Measurements from ENCODE around the gene CNPY3.
A peak's percentile ranks its signal among the peaks of the same experiment; 100 is the strongest.
"Not testable (repeated sequence)": the region's sequence is repeated elsewhere in the genome, so short reads cannot be mapped to it uniquely, and the experiment has no call there.

CNPY3 gene

DNA sequence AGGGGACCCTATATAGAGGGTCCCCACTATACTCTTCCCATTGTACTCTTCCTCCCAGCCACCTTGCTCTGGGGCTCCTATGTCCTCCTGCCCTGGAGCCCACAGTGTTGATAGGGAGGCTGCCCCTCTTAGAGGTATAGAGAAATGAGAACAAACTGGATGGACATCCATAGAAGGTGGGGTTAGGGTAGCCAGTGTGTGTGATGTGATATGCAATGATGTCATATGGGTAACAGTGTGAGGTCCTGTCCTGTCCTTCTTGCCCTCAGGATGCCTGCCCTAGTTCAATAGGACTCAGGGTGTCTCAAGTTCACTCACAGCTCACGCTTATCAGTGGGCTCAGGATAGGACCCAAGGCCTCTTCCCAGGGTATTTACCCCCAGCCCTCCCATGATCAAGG, 13.0 kb upstream of the CNPY3 start:
- DNase-seq, result no peak

DNA sequence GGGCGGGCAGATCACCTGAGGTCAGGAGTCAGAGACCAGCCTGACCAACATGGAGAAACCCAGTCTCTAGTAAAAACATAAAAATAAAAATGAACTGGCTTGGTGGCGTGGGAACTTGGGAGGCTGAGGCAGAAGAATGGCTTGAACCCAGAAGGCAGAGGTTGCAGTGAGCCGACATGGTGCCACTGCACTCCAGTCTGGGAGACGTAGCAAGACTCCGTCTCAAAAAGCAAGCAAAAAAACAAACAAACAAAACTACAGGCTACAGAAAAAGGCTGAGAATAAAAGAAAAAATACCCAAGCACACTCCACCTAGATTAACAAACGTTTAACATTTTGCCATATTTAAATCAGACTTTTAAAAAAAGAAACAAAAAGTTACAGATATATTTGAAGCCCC, 7.5 kb upstream of the CNPY3 start:
- DNase-seq, result no peak

DNA sequence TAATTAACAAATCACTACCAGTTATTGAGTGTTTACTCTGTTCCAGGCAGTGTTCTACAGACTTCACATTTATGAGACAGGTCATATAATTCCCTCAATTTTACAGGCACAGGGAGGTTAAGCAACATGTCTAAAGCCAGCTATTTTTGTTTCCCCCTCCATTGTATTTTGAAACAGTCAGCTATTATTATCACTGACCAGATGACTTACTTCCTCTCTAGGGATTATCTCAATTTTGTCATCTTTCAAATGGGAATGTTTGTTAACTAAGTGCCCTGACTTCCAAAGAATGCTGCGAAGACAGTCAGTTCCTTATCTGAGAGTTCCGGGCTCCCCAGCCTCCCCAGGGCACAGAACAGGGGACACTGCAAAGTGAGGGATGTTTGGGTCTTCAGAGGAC, 5.6 kb upstream of the CNPY3 start:
- no peak for DNase-seq

DNA sequence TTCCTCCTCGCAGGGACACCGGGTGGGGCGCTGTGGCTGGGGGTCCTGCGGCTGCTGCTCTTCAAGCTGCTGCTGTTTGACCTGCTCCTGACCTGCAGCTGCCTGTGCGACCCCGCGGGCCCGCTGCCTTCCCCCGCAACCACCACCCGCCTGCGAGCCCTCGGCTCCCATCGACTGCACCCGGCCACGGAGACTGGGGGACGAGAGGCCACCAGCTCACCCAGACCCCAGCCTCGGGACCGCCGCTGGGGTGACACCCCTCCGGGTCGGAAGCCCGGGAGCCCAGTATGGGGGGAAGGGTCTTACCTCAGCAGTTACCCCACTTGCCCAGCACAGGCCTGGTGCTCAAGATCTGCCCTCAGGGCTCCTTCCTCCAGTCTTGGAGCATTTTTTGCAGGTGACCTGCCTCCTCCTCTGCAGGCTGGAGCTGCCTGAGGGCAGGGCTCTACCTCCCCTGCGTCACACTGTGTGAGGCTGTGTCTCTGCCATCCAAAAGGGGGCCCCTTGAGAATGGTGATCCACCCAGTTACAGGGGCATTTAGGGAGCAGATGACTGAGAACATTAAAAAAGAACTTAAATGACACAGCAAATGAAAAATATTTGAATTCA, 3.9 kb upstream of the CNPY3 start:
- no peak for DNase-seq

DNA sequence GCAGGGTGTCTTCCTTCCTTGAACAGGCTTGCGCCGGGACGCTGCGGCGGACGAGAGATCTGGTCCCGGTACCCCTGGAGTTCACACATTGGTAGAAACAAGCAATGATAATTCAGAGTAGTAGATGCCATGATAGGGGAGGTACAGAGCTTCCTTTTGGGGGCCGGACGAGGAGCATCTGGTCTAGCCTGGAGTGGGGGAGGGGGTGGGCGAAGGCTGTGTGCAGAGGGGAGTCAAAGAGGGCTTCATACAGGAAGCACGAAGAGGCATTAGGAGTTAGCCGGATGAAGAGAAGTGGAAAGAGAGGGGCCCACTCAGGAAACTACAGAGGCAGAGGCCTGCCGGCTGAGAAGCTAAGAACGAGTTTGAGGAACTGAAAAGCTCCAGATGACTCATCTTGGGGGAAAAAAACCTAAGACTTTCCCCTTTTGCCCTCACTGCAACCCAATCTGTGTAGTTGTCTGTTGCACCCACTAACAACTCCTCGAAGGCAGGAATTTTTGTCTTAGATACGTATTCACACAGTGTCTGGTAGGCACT, 611 bp downstream of the CNPY3 start:
- DNase-seq, result peak; percentile 62

DNA sequence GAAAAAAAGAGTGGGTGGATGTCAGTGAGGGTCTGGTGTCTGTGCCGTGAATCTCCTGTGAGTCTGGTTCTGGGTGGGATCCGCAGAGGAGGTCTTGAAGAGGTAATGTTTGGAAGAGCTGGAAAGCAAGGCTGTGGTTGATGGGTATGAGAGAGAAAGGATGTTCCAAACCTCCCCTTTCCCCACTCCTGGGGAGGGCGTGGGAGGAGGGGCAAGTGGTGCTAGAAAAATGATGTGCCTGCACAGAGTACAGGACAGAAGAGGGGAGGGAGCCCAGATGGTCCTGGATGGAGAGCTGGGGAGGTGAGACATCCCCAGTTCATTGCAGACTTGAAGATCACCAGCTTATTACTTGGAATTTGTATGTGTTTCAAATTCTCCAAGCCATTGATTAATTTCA, 3.1 kb downstream of the CNPY3 start:
- no peak for DNase-seq

DNA sequence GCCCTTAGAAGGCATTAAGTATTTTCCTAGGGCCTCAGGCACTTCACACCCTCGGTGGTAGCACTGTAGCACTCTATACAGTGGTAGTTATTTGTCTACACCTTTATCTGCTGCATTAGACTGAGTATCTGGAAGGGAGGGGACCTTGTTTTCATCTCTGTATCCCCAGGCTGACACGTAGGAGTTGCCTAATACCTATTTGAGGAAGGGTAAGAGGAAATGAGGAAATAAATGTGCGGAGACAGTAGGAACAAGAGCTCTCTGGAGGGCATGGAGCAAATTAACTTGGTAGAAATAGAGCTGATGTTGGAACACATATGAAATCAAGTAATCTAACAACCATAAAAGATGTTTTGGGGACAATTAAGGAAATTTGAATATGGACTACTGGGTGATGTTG, 3.9 kb downstream of the CNPY3 start:
- DNase-seq, result no peak

DNA sequence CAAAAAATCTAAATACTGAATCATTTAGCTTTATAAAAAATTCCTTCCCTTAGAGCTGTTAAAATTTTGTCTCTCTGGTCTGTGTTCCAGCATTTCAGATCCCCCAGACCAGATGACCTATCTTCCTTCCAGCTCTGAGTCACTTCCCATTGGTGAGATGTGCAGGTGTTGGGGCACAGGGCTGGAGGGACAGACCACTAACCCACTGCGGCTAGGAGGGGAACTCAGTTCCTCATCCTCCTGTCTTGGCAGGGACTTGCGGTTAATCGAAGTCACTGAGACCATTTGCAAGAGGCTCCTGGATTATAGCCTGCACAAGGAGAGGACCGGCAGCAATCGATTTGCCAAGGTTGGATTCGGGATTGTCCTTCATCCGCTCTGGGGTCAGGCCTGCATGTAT, 6.0 kb downstream of the CNPY3 start:
- DNase-seq, result no peak

DNA sequence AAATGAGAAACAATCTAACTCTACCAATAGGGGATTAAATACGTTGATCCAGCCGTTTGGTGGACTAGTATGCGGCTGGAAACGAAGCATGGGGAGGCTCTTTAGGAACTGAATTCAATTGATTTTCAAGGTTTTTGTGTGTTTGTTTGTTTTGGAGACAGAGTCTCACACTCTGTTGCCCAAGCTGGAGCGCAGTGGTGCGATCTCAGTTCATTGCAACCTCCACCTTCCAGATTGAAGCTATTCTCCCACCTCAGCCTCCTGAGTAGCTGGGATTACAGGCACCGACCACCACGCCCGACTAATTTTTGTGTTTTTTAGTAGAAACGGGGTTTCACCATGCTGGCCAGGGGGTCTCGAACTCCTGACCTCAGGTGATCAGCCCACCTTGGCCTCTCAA, 7.1 kb downstream of the CNPY3 start:
- no peak for DNase-seq

DNA sequence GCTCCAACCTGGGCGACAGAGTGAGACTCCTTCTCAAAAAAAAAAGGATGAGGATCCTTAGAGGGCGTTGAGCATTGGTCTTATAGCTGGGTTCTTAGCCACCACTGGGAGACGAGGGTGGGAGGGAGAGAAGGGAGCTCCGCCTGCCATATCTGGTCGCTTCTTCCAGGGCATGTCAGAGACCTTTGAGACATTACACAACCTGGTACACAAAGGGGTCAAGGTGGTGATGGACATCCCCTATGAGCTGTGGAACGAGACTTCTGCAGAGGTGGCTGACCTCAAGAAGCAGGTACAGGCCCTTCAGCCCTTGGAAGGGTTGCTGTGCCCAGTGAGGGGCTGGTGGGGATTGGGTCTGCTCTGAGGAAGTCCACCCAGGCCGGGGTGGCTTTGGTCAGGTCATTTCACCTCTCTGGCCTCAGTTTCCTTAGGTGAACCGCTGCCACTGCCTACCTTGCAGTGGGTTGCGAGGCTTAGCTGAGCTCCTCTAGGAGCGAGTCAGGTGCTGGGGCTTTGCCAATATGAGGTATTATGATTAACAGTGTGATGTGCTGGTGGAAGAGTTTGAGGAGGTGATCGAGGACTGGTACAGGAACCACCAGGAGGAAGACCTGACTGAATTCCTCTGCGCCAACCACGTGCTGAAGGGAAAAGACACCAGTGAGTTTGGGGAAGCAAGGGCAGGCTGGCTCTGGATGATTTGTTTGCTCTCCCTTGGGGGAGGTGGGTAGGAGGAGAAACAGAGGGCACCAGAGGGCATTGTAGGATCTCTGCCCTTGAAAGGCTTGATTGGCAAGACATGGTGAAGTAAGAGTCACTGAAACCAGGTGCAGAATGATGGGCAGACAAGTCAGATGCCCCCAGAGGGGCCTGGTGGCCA, 8.5 kb downstream of the CNPY3 start:
- DNase-seq, result no peak

DNA sequence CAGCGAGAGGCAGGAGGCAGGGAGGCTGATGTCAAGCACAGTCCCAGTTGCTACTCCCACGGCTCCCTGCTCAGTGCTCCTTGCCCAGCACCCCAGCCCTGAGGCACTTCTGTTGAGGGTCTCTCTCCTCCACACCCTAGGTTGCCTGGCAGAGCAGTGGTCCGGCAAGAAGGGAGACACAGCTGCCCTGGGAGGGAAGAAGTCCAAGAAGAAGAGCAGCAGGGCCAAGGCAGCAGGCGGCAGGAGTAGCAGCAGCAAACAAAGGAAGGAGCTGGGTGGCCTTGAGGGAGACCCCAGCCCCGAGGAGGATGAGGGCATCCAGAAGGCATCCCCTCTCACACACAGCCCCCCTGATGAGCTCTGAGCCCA, 9.1 kb downstream of the CNPY3 start:
- DNase-seq, result no peak

DNA sequence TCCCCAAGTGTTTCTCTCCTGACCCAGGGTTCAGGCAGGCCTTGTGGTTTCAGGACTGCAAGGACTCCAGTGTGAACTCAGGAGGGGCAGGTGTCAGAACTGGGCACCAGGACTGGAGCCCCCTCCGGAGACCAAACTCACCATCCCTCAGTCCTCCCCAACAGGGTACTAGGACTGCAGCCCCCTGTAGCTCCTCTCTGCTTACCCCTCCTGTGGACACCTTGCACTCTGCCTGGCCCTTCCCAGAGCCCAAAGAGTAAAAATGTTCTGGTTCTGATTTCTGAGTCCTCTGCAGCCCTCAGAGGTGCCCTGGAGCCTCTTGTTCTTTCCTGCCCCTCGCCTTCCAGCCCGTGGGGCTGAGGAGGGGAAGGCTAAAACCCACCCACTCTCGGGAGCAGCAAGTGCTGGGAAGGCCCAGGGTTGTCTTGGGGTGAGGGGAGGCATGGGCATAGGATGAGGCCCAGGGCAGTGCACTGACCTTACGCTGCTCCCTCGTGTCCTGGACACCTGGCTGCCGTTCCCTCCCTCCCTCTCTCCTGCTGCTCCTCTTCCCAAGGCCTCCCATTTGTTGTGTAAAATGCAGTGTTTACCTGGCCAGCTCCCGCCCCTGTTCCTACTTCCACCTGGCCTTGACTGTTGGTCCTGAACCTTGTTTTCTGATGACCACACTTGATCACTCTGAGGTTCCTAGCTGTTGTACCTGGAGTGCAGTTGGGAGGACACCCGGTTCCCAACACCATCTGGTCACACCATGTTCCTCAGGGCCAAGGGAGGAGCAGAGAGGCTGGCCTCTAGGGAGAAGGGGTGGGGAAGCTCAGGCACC, 9.9 kb downstream of the CNPY3 start:
- DNase-seq, result no peak

DNA sequence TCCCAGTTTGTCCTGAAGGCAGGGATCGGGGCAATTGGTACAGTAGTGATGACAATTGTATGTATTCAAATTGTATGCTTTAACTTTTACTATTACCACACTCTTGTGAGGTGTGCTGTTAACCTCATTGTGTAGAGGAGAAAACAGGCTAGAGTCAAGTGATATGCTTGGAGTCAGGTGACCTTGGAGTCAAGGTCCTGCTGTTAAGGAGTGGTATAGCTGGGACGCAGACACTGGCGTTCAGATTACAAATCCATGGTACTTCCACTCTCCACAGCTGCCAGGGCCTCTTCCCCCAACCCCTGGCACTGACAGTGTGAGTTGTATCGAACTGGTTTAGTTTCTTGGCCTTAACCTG, 10.5 kb downstream of the CNPY3 start:
- DNase-seq, result no peak

DNA sequence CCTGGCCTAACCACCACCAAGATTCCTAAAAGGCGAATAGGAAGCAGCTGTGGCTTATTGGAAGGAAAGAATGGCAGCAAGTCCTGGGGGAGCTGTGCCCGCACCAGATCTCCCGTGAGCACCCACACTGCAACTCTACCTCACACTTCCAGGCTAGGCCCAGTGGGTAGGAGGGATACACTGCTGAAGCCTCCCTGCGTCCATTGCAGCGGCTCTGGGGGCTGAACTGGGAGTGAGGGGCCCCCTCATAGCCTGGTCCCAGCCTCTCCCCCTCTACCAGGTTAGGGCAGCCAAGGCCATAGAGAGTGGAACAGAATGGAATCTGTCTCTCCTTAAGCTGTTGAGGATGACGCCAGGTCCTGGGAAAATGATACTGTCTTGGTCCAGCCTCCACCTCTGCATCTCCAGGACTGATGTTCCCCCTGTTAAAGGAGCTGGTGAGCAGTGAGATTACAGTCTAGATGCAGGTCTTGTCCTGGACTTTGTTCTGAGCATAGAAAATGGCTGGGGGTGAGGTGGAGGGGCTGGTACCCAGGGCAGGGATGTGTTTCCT, 11.3 kb downstream of the CNPY3 start:
- no peak for DNase-seq

DNA sequence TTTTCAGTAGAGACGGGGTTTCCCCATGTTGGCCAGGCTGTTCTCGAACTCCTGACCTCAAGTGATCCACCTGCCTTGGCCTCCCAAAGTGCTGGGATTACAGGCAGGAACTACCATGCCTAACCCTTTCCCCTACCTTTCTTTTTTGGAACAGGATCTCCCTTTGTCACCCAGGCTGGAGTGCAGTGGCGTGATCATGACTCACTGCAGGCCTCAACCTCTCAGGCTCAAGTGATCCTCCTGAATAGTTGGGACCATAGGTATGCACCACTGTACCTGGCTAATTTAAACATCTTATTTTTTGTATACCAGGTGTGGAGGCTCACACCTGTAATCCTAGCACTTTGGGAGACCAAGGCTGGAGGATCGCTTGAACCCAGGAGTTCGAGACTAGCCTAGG, 12.1 kb downstream of the CNPY3 start:
- DNase-seq, result not testable (repeated sequence)

DNA sequence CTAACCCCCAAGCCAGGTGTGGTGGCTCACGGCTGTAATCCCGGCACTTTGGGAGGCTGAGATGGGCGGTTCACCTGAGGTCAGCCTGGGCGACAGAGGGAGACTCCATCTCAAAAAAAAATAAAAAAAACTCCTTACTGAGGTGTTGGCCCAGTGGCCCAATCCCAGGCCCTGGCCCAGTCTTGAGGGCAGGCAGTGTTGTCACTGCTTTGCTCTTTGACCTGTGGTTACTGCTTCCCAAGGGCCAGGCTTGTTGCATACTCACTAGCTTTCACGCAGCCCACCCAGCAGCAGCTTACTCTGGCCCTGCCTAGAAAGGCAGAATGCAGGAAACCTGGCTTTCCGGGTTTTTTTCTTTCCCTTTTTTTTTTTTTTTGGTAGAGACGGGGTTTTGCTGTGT, 13.2 kb downstream of the CNPY3 start:
- DNase-seq, result no peak

DNA sequence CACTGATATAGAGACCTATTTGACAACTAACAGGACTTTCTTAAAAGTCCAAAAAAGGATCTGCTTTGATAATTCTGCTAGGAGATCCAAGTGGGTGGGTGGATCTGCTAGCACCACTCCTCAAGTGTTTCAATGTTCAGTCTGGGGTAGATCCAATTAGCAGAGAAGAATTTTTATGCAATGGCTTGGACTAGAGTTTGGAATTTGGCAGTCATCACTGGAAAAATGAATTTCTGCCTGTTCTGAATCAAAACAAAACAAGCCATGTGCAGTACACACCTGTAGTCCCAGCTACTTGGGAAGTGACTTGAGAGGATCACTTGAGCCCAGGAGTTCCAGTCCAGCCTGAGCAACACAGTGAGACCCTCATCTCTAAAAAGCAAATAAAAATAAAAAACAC, 18.7 kb downstream of the CNPY3 start:
- DNase-seq, result no peak

DNA sequence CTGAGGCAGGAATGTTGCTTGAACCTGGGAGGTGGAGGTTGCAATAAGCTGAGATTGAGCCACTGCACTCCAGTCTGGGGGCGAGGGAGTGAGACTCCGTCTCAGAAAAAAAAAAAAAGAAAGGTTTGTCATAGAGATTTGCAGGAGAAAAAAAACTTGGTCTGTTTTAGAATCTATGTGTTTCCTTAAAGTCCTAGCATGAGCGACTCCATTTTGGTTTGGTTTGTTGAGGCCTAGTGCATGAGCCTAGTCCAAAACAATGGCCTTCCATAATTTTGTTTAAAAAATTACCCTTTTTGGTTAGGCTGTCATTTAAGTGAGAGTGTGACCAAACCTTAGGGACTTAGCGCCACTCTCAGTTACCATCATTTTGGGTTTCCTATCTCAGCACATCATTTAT, 23.1 kb downstream of the CNPY3 start:
- DNase-seq, result no peak

DNA sequence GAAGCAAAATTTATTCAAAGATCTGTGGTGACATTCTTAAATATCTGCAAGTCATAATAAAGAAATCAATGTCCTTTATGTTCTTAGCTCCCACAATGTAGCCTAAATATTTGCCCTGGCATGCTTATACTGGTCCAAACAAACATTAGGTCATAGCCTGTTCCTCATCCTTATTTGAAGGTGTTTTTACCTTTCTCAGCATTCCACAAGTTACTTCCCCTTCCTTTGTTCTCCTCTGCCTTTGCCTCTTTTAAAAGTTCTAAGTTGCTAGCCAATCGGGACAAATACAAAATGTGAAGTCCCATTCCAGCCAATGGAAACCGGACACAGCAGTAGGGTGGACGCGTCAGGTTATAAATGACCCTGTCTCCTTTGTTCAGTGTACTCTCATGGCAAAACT, 25.1 kb downstream of the CNPY3 start:
- DNase-seq, result not testable (repeated sequence)

DNA sequence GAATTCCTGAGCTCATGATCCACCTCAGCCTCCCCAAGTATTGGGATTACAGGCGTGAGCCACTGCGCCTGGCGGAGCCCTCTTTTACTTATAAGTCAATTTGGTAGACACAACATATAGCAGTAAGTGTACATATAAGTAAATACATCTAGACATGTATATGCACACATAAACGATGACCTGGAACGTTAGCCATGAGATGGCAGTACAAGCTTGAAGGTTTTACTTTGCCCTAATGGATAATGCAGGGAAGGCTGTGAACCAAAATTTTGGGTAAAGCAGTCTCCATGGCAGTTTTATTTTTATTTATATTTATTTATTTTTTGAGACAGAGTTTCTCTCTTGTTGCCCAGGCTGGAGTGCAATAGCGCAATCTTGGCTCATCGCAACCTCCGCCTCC, 28.8 kb downstream of the CNPY3 start:
- DNase-seq, result no peak

DNA sequence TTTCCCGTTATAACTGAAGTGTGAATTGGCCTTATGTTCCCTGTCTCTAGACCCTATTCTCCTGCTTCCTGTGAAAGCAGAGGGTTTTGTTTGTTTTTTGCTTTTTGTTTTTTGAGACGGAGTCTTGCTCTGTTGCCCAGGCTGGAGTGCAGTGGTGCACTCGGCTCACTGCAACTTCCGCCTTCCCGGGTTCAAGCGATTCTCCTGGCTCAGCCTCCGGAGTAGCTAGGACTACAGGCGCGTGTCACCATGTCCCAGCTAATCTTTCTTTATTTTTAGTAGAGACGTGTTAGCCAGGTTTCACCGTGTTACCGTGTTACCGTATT, 30.6 kb downstream of the CNPY3 start:
- DNase-seq, result no peak

DNA sequence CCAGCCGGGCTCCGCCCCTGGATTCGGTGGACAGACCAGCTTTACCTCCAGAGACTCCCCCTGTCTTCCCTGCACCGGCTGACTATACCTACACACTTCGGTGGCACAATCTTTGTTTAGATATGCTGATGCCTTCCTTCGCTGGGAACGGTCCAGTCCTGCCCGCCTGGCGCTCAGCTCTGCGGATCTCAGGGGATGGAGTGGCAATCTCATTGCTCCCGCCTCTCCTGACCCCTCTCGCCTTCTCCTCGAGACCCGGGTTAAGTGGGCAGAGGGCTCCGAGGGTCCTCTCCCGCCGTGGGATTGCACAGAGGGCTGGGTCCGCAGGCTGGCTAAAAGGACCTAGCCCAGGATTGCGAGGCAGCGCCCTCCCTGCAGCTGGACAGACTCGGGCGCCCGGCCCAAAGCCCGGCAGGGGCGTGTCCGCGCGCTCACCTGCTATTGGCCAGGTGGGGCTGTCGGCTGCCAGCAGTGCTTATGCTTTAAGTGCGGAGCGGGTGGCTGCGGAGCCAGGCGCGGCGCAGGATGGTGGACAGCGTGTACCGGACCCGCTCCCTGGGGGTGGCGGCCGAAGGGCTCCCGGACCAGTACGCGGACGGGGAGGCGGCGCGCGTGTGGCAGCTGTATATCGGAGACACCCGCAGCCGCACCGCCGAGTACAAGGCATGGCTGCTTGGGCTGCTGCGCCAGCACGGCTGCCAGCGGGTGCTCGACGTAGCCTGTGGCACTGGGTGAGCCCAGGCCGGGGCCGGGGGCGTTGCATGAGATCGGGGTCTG, 31.2 kb downstream of the CNPY3 start, which contains the start of gene GNMT:
Gene GNMT (plus strand): TSS at position 512 of the 777 bp plus-strand sequence. CDS start 14 bp downstream, at position 526.
- no peak for DNase-seq

DNA sequence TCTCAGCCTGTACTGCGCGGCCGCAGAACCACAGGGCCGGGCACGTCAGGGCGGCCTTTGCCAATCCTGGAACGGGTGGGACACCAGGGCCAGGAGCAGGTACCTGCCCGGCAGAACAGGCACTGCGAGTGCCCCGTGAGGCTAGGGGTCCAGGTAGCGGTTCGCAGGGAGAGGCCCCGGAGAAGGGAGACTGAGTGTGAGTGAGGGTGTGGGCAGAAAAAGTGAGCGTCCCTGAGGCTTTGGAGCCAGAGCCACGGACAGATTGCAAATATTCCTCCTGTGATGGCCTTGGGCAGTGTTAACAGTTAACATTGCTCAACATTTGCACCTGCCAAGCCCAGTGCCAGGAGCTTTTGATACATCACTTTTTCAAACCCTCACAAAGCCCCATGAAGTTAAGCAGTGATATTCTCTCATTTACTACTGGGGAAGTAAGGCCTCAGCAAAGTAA, 31.8 kb downstream of the CNPY3 start:
- DNase-seq, result no peak
